Measurements from ENCODE around the gene SAFB2. TPM values are rescaled to one million over a fixed set of nuclear protein-coding genes. Genes with fewer than 3 reads are reported as not detected.

The SAFB2 gene
- total RNA-seq, 1 donor: 38.0 TPM

GRCh38 chr19:5561559-5561958, 61.0 kb downstream of the SAFB2 start:
- H3K27me3 ChIP-seq (ENCODE audit: insufficient read depth, low read length): peaks cover 27% of the 10 kb centered on the region
- H3K4me2 ChIP-seq (ENCODE audit: insufficient read depth, low read length): no peak overlapping the region
- no peak overlapping the region for H2AFZ ChIP-seq (ENCODE audit: low read length)
- no peak overlapping the region for H3K4me3 ChIP-seq (ENCODE audit: insufficient read depth, low read length)
- H3K9me3 ChIP-seq (ENCODE audit: low read depth, low read length): peaks cover 6% of the 10 kb centered on the region
- H3K79me2 ChIP-seq (ENCODE audit: insufficient read depth, low read length): no peaks in the 10 kb centered on the region
- no peaks in the 10 kb centered on the region for H4K20me1 ChIP-seq (ENCODE audit: insufficient read depth, low read length)
- no peaks in the 10 kb centered on the region for H3K4me1 ChIP-seq (ENCODE audit: insufficient read depth, low read length)
- DNase-seq (ENCODE audit: insufficient read length, low spot score, missing footprints): no peak
- H3K36me3 ChIP-seq (ENCODE audit: insufficient read depth, low read length): no peaks in the 10 kb centered on the region
- no peak overlapping the region for H3K27ac ChIP-seq (ENCODE audit: low read depth, low read length)
- TF ChIP-seq, protein P1, sequence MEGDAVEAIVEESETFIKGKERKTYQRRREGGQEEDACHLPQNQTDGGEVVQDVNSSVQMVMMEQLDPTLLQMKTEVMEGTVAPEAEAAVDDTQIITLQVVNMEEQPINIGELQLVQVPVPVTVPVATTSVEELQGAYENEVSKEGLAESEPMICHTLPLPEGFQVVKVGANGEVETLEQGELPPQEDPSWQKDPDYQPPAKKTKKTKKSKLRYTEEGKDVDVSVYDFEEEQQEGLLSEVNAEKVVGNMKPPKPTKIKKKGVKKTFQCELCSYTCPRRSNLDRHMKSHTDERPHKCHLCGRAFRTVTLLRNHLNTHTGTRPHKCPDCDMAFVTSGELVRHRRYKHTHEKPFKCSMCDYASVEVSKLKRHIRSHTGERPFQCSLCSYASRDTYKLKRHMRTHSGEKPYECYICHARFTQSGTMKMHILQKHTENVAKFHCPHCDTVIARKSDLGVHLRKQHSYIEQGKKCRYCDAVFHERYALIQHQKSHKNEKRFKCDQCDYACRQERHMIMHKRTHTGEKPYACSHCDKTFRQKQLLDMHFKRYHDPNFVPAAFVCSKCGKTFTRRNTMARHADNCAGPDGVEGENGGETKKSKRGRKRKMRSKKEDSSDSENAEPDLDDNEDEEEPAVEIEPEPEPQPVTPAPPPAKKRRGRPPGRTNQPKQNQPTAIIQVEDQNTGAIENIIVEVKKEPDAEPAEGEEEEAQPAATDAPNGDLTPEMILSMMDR (IDR thresholded peaks at IDR 0.05; ENCODE audit: extremely low read depth, low read depth, low read length): peak; percentile 37

- no peaks in the 10 kb centered on the region for H4K20me1 ChIP-seq (ENCODE audit: insufficient read depth, low read length)
- no peak overlapping the region for H3K4me2 ChIP-seq (ENCODE audit: insufficient read depth, low read length)
- no peaks in the 10 kb centered on the region for H3K79me2 ChIP-seq (ENCODE audit: insufficient read depth, low read length)
- H3K27me3 ChIP-seq (ENCODE audit: insufficient read depth, low read length): peaks cover 21% of the 10 kb centered on the region
- TF ChIP-seq, protein P1 (IDR thresholded peaks at IDR 0.05; ENCODE audit: extremely low read depth, low read depth, low read length): no peak
- no peak overlapping the region for H3K4me3 ChIP-seq (ENCODE audit: insufficient read depth, low read length)
- peaks cover 6% of the 10 kb centered on the region for H3K9me3 ChIP-seq (ENCODE audit: low read depth, low read length)
- H3K27ac ChIP-seq (ENCODE audit: low read depth, low read length): no peak overlapping the region
- no peaks in the 10 kb centered on the region for H3K4me1 ChIP-seq (ENCODE audit: insufficient read depth, low read length)
- DNase-seq (ENCODE audit: insufficient read length, low spot score, missing footprints): peak; percentile 76
- H3K36me3 ChIP-seq (ENCODE audit: insufficient read depth, low read length): no peaks in the 10 kb centered on the region
- no peak overlapping the region for H2AFZ ChIP-seq (ENCODE audit: low read length)
Measured at GRCh38 chr19:5560156-5560555, 62.4 kb downstream of the SAFB2 start.

DNA sequence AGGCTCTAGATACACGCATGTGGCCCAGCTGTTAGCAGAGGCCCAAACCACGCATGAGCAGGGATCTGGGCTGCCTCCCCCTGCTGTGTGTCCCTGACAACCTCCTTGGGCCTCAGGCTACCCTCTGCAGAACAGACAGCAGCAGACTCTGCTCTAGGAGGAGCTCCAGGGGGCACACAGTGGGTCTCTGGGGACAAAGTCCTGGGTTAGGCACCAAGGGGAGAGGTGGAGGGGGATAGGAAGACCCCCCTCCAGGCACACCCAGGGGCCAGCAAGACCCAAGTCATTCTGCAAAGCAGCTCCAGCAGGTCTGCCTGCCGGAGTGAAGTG, 62.8 kb downstream of the SAFB2 start:
- Histone ChIP-seq H3K27me3 (ENCODE audit: insufficient read depth, low read length) (peaks cover 21% of the 10 kb centered on the region), H4K20me1 (ENCODE audit: insufficient read depth, low read length) (no peaks in the 10 kb centered on the region), H2AFZ (ENCODE audit: low read length) (no peak overlapping the region), H3K4me3 (ENCODE audit: insufficient read depth, low read length) (no peak overlapping the region), H3K36me3 (ENCODE audit: insufficient read depth, low read length) (no peaks in the 10 kb centered on the region), H3K79me2 (ENCODE audit: insufficient read depth, low read length) (no peaks in the 10 kb centered on the region), H3K27ac (ENCODE audit: low read depth, low read length) (no peak overlapping the region), H3K4me1 (ENCODE audit: insufficient read depth, low read length) (no peaks in the 10 kb centered on the region), H3K4me2 (ENCODE audit: insufficient read depth, low read length) (no peak overlapping the region), H3K9me3 (ENCODE audit: low read depth, low read length) (peaks cover 6% of the 10 kb centered on the region)
- peak; percentile 78 for DNase-seq (ENCODE audit: insufficient read length, low spot score, missing footprints)
- TF ChIP-seq, protein P1 (IDR thresholded peaks at IDR 0.05; ENCODE audit: extremely low read depth, low read depth, low read length): no peak

DNA sequence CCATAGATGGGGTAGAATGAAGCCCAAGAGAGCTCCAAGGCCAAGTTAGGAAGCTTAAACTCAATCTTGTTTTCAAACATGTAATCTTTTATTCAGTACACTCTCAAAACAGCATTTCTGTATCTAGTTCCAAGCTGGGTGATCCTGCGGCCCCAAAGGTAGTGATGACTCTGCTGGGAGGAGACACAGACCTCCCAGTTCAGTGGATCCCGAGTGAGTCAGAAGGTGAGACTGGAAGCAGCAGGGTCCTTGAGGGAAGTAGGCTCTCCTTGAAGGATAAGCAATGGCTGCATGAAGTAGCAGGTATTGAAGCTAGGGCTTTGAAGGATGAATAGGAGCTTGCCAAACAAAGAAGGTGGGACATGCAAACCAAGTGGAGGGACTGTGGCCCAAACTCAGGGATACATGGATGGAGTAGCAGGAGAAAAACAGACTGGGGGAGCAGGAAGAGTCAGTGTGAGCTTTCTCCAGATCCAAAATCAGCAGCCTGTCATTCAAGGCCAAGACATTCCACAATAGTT, 64.4 kb downstream of the SAFB2 start:
- Histone ChIP-seq H3K36me3 (ENCODE audit: insufficient read depth, low read length) (no peaks in the 10 kb centered on the region), H3K79me2 (ENCODE audit: insufficient read depth, low read length) (no peaks in the 10 kb centered on the region), H3K4me3 (ENCODE audit: insufficient read depth, low read length) (no peak overlapping the region), H4K20me1 (ENCODE audit: insufficient read depth, low read length) (no peaks in the 10 kb centered on the region), H3K4me1 (ENCODE audit: insufficient read depth, low read length) (no peaks in the 10 kb centered on the region), H3K27me3 (ENCODE audit: insufficient read depth, low read length) (peaks cover 21% of the 10 kb centered on the region), H2AFZ (ENCODE audit: low read length) (no peak overlapping the region), H3K27ac (ENCODE audit: low read depth, low read length) (no peak overlapping the region), H3K4me2 (ENCODE audit: insufficient read depth, low read length) (no peak overlapping the region), H3K9me3 (ENCODE audit: low read depth, low read length) (peaks cover 6% of the 10 kb centered on the region)
- TF ChIP-seq, protein P1 (IDR thresholded peaks at IDR 0.05; ENCODE audit: extremely low read depth, low read depth, low read length): no peak
- peak; percentile 58 for DNase-seq (ENCODE audit: insufficient read length, low spot score, missing footprints)
